Hematopoietic multipotent progenitor cell treated with erythropoietin and hydrocortisone succinate and interleukin-3 and kit ligand, for 8 days (in vitro differentiated cells): ENCODE measurements around the gene KCTD1.
"Not testable (repeated sequence)": the region's sequence is repeated elsewhere in the genome, so short reads cannot be mapped to it uniquely, and the experiment has no call there.

Experiments
- DNase-seq: peaks from one replicate; pipeline ENCODE4 v3.0.0-alpha.2; 2015

The KCTD1 gene

DNA sequence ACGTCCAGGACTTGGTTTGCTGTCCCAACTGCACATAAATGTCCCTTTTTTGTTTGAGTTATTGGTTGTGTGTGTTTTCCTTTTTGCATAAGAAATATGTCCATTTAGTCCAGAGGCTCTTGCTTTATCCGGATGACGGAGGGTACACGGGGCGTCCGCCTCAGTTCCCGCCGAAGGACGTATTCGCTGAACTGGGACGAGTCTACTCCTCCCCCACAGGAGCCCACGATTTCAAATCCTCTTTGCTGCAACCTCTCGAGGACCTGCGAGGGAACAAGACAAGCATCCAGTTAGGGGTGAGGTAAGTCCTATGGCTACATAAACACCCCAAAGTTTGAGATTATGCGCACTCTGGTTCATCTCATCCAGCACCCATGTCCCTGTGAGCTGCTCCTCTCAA is 92.7 kb downstream of the KCTD1 start:
- DNase-seq: no peak

DNA sequence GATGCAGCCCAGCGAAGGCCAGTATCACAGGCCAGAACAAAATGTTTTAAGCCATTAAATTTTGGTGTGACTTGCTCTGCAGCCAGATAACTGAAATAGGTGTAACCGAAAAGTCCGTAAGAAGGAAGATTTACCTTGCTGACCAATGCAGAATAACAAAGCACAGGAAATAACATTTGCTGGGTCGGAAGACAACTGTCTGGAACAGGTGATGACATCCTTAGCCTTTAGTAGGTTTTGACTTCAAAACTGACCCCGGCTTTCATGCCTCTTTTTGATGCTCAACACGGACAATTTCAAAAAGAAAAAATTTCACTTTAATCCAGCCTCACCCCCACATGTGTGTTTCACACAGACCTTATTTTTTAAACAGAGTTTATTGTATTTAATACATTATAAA is 93.7 kb downstream of the KCTD1 start:
- no peak for DNase-seq

DNA sequence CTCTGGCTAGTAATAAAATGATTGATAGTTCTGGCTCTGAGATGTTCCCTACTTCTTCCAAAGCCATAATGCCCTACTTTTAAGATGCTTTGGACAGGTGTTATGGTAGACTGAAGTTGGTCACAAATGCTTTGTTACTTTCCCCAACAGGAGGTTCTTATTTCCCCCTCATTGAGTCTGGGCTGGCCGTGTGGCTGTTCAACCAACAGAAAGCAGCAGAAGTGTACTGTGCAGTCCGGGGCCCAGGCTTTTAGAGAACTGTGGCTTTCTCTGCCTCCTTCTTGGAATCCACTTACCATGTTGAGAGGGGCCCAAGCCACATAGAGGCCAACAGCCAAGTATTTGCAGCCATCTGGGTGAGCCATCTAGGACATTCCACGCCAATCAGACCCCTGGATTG is 94.2 kb downstream of the KCTD1 start:
- DNase-seq: no peak

DNA sequence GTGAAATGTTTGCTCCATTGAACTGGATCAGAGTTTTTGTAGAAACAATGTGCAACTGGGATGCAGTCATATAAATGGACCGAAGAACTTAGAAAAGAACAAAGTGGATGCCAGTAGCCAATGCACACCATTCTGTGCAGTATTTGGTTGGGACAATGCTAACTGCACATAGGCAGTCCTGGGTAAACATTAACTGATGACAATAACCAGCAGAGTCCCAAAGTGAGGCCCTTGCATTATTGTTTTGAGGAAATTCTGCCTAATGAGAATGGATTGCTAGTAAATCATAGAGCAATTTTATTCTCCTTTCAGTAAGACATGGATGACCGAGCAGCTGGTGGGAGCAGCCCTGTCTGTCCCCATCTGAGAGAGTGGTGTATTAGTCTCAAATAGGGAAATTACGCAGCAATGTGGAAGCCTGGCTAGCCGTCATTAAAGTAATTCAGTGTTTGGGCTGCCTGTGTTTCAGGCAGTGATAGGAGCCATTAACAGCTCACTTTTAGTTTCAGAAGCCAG is 94.9 kb downstream of the KCTD1 start:
- no peak for DNase-seq

DNA sequence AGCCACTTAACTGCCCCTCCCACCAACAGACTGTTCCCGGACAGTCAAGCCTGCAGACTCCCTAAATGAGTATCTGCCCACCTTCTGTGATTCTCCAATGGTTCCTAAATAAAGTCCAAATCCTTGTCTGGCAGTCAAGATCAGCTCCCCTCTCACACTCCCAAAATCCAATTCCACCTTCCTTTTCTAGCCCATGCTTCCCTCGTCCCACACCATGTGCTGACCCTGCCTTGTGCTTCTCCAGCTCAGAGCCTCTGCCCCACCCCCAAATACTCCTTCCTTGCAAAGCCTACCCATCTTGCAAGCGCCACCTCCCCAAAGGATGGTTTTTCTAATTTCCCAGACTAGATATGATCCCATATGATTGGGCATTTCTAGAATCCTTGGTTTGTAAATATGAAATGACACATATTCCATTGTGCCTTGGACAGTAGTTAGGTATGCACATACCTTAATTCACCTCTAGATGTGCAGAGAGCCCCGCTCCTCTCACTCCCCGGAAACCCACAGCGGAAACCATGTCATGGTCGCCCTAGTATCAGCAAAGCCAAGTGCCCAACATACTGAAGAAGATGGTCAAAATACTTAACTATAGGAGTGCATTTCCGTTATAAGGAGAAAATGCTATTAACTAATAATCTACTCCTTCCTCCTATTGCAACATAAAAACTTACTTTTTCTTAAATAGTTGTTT is 97.2 kb downstream of the KCTD1 start:
- no peak for DNase-seq

DNA sequence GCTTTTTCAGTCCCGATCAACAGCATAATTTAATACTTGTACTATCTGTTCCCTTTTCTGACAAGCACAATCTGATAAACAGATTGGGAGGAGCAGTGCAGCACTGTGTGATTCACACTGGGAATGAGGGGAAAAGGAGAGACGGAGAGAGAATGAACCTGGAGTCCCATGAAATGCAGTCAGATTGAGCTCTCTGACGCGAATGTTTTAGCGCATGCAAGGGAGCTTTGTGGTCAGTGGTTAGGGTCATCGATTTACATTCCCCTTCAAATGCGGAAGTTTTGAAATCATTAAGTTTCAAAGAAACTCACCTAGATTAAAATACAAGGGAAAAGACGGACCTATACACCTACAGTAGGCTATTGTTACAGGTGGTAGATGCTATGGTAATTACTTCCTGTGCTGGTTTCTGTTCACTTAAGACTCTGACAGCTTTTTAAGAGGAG is 99.6 kb downstream of the KCTD1 start:
- DNase-seq: no peak

DNA sequence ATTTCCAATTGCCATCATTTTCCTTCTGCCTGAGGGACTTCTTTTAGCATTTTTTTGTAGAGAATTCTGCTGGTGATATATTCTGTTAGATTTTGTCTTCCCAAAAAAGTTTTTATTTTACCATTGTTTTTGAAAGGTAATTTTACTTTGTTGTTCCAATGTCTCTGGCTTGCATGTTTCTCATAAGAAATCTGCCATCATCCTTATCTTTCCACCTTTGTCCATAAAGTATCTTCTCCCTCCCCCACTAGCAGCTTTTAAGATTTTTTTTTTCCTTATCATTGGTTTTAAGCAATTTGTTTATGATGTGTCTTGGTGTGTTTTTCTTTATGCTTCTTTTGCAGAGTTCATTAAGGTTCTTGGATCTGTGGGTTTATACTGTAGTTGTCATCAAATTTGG is 104.5 kb downstream of the KCTD1 start:
- DNase-seq: no peak

DNA sequence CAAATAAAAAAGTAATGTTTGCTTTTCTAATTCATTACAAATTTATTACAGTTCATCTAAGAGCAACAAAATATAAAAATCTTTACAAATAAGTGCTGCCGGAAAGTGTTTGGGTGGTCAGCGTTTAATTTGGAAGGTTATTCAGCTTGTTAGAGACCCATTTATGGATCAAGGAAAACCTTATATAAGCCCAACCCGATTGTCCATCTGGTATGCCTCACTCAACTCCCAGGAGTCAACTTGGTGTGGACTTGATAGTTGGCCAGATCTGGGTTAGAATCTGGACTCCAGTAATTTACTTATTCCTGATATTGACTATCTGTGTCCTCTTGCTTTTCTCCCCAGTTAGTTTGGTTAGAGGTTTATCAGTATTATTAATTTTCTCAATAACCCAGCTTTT is 106.2 kb downstream of the KCTD1 start:
- no peak for DNase-seq

DNA sequence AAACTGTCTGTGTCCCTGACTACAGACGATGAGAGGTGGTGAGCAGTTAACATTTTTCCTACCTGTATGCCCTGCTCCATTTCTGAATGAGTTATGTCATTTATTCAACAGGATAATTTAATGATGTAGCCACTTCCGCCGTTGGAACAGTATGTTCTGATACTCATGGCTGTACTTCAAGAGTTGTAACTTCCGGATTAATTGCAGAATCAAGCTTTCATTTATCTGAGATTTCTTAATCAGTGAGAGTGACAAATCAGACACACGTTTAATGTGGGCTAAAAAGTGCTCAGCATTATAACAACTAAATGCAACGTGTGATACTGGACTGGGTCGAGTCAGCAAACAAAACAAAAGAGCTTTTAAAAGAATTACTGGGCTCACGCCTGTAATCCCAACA is 107.7 kb downstream of the KCTD1 start:
- DNase-seq: no peak

DNA sequence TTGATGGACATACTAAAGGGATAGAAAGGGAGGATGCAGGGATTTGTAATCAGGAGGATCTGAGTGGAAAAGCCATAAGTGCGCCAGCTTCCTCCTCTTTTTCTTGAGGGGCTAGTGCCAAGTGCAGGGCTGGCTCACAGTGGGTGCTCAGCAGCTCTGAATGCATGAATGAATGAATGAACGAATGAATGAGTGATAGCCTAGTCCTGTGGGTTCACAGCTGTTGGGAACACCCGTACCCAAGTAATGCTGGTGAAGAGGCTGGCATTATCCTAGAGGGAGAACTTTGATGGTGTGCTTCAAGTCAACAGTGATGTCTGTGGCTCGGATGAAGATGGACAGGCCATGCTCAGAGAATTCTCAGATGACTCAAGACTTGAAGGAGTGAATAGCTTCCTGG is 108.8 kb downstream of the KCTD1 start:
- no peak for DNase-seq

DNA sequence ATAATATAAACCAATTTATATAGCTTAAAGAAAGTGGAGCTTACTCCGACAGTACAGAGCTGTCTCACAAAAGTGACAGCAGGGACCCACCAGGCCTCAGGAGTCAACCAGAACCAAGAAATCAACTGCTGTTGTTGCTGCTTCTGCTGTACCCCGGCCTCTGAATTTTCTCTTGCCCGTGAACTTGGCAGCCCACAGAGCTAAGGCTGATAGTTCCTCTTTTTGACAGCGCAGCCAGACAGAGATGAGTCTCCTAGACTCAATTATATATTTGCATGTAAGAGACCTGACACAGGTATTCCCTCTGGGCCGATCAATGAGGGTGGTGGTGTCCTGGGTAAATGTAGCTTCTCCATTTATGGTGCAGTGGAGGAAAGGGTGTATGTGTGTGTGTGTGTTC is 109.4 kb downstream of the KCTD1 start:
- no peak for DNase-seq

DNA sequence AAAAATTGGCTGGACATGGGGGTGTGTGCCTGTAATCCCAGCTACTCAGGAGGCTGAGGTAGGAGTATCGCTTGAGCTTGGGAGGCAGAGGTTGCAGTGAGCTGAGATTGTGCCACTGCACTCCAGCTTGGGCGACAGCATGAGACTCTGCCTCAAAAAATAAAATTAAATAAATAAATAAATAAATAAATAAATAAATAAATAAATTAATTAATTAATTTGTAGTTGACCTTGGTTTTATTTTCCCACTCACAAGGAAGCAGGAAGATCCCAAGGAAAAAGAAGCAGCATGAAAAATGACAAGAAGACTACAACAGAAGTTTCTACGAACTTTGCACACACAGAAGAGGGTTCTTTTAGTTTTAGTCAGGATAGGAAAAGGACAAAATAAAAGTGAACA is 110.7 kb downstream of the KCTD1 start:
- not testable (repeated sequence) for DNase-seq

DNA sequence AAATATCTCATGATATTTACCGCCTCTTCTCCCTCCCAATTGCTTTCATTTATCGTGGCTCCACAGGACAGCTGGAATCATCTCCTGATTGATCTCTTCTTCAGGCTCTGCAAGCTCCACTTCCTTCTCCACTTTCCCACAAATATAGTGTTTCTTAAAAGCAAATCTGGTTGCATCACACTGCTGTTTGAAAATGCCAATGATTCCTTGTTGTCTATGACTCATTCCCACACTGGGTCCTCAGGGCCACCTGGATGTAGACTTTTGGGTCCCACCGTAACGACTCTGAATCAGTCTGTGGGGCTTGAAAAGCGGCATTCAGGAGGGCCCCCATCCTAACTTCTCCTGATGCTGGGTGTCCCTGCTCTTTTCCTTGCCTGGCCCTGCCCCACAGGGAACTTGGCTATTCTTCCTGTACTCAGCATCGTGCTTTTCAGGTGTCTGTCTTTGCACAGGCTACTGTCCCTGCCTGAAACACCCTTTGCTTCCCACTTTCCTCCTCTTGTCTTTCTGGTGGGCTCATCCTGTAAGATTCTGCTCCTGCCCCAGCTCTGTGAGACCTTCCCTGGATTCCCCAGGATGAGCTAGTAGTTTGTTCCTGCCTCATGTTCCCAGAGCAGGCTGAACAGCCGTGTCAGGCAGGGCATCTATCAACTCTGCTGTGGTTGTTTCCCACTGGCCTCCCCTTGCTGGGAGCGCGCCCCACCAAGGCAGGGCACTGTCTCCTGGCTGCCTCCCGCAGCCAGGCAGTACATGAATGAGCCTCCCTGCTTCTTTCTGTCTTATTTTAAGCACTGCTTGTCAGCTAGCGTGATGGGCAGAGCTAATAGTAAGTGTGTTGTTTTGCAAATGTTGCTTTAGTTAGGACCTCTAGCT is 111.9 kb downstream of the KCTD1 start:
- DNase-seq: no peak

DNA sequence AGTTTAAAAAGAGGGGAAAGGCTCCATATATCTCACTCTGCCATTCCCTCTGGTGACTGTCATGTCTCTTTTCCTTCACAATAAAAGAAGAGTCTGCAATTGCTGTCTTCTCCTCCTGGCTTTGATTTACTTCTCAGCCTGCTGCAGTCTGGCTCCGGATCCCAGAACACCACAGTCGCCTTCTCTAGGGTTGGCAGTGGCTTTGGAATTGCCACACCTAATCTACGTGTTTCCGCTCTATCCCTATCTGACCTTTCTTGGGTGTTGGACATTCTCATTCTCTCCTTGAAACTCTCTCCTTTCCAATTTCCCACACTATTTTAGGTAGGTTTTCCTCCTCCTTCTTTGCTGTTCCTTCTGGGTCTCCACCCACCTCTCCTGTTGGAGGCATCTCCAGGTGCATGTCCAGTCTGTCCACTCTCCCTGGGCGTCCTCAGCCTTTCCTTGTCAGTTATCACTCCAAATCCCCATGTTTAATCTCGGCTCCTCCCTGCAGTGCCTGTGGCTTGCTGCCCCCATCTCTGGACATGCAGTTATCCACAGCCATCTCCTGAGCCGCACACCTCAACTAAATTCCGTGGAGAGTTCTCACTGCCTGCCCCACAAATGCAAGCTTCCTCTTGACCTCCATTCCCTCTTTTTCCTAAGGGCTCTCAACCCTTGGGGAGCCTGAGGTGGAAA is 112.8 kb downstream of the KCTD1 start:
- DNase-seq: no peak

DNA sequence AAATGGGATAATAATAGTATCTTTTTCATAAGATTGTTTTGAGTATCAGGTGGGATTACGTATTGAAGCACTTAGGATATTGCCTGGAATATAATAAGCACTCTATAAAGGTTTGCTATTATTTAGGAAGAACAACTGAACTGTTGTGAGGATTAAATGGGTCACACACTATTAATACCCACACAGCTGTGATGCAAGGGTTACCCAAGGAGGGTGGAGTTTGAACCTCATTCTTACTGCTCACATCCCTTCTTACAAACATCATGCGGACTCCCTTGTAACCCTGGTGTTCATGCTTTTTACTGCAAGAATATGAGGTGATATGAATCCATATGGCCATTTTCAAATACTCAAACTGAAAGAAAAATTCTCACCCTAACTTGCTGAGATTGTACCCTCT is 113.5 kb downstream of the KCTD1 start:
- no peak for DNase-seq

DNA sequence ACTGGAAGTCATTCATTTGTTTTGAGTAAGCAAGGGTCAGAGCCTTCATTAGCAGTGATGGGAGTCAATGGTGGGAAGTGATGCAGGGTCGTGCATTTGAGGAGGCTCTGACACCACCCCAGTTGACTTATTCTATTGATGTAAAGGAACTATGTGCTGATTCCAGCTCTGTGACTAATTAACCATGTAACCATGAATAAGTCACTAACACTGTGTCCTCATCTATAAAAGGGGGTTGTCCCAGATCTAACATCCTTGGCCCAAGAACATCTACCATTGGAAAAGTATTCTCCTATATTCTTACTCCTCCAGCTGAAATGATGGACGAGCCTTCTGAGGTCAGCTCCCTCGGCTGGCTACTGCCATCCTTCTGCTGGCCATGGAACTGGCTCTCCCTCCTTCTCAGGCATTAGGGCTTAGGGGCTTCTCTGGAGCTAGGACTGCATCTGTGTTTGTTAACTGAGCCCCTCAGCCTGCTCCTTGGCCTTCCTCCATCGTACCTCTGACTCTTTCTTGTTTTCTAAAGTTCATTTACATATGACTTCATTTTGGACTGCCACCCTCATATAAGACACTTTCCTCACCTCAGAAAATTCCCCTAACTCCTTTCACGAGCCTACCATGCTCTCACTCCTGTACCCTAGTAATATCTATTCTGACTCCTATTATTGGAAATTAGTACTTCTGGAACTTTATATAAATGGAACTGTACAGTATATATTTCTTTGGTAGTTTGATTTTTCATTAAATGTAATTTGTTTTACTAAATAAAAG is 115.5 kb downstream of the KCTD1 start:
- no peak for DNase-seq

DNA sequence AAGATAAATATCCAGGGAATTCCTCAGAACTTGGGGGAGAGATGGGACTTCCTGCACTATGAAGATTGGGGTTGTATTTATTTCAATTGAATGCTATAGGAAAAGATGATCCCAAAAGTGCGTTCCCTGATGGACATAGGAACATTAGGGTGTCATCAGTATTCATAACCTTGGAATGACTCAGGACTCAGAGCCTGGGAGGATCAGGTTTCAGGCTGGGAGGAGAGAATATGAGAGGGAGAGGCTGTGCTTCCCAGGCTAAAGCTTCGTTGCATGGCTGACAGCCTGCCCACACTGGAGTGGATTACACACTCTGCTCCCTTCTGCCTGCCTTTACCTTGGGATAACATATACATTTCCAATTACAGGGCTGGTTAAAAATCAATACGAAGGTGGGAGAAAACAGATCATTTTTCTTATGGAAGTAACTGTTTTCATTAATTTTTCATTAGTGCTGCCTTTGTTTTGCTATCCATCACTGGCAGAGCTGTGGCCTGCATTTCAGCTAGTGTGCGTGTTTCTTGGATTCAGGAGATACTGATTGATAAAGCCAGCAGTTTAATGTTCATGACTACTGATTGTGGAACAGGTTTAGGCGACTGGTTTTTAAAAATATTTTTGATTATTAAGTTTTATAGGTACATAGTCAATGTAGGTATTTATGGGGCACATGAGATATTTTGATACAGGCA is 118.7 kb downstream of the KCTD1 start:
- DNase-seq: no peak

DNA sequence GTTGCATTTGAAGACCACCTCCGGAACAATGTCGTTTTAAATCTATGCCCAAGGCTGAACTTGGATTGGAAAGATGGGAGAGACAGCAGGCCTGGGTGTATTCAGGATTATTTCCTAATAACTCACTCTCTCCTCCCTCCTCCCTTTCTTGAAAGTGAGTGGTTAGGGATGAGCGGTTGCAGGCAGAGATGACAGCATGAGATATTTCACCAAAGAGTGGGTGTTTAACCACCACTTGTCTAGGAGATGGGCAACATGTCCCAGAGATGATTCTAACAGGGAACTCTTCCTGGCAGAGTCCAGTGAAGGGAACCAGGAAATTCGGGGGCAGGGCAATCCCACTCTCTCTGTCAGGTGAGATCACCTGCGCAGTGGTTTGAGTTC is 123.2 kb downstream of the KCTD1 start:
- DNase-seq: no peak

DNA sequence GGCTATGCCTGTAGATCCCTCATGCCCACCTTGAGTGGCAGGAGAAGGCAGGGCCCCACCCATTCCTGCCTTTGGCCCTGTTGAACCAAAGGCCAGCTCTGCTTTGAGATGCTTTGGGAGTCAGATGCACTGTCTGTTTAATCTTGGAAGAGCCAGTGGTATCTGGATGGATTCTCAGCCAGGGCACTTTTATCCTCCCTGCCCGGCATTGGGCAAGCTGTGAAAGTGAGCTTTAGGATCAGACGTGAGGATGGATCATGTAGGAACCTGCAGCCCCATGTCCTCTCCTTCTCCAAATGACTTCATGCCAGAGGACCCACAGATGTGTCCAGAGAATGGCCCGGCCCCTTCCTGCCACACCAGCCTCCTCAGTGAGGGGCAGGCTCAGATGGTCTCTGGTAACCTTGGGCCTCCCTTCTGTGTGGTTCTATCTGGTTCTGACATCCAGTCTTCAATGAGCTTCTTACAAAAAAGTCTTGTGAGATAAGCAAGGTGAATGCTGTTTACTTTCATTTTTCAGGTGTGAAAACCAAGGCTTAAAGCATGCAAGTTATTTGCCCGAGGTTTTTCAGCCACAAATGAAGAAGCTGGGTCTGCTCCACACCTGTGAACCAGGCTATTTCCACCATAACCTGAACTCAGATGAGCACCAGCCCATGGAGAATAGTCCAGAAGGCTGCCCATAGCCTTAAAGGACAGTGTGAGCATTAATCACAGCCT is 123.8 kb downstream of the KCTD1 start:
- DNase-seq: no peak

DNA sequence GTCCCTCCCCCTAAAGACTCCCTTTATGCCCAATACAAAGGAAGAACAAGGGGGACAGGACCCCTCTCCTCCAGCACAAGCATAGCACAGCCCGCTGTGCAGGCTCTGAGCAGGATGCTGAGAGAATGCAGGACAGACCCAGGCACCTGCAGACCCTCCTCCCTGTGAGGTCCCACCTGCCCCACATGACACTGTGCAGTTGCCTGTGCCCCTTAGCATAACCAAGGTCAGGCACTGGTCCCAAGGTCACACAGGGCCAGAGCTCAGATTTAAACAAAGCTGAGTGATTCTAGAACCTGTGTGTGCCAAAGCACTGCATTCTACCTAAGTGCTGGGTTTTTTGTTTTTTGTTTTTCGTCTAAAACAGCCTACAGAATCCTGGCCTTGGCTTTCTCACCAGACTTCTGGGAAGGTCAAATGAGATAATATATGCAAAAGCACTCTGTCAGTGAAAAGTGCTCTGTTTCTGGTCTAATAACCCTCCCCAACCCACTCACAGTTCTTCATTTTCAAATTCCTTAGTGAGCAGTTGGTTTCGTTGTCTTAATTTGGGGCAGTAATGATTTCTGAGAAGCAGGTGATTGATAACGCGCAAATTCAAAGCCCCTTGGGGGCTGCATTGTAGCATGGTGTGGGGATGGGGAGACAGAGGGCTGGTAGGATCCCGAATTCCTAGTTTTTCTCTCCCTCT is 125.7 kb downstream of the KCTD1 start:
- no peak for DNase-seq

DNA sequence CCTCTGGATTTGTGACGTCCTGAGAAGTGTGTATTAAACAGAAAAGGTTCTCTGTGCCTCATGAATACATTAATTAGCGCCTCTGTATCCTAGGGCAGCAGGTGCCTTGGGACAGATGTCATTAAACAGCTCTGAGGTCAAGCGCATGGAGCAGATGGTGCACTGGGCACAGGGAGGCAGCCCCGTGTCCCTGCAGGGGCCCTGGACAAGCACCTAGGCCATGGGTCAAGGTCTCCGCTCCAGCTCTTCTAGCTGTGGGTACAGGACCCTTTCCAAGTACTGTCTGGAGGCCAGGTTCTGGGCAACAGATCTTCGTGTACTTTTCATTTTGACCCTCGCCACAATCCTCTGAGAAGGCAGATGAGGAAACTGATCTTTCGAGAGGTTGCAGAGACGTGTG is 126.4 kb downstream of the KCTD1 start:
- DNase-seq: no peak
